DOHH2 (cell line): ENCODE measurements around the gene GAS7.

Experiments used
- EZH2phosphoT487 ChIP-seq: fragments of 200-600 bp; sonication (generic); IDR thresholded peaks from 2 replicates; pipeline ENCODE4 v1.6.1; 2017; ENCODE audit warnings: borderline replicate concordance, mild to moderate bottlenecking, antibody characterized with exemption, low read length, moderate library complexity, mixed read lengths
- TF ChIP-seq, protein P1 (sequence below): fragments of 200-600 bp; sonication (generic); IDR thresholded peaks from one replicate; pipeline ENCODE4 v1.5.1; 2014; ENCODE audit warnings: antibody characterized with exemption, mild to moderate bottlenecking, low read depth, low read length; ENCODE audit not compliant: poor library complexity, severe bottlenecking

DNA sequence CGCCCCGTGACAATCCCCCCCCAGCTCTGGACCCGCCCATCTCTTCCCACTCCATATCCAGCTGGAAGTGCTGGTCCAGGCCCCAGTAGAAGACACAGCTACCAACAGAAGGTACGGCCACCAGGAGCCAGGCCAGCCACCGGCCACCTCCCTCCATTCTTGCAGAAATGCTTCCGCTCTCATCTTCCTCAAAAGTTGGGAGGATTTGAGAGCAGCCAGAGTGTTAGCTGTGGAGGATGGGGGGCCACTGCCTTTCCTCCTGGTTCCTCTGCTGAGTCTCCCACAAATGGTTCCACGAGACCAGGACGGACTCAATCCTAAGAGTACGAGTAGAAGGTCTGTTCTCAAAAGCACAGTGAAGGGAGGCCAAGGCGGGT is 78.3 kb downstream of the GAS7 start:
- TF ChIP-seq, protein P1, sequence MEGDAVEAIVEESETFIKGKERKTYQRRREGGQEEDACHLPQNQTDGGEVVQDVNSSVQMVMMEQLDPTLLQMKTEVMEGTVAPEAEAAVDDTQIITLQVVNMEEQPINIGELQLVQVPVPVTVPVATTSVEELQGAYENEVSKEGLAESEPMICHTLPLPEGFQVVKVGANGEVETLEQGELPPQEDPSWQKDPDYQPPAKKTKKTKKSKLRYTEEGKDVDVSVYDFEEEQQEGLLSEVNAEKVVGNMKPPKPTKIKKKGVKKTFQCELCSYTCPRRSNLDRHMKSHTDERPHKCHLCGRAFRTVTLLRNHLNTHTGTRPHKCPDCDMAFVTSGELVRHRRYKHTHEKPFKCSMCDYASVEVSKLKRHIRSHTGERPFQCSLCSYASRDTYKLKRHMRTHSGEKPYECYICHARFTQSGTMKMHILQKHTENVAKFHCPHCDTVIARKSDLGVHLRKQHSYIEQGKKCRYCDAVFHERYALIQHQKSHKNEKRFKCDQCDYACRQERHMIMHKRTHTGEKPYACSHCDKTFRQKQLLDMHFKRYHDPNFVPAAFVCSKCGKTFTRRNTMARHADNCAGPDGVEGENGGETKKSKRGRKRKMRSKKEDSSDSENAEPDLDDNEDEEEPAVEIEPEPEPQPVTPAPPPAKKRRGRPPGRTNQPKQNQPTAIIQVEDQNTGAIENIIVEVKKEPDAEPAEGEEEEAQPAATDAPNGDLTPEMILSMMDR: no peak
- TF ChIP-seq EZH2phosphoT487: no peak
